HT-29 (cell line): ENCODE results near the gene PPP1R3G. TPM values are rescaled to one million over a fixed set of nuclear protein-coding genes. Genes with fewer than 3 reads are reported as not detected.

ENCODE experiments used
- DNase-seq: peaks from one replicate; pipeline ENCODE4 v3.0.0-alpha.2; 2015; ENCODE audit warnings: low spot score
- total RNA-seq: library from RNA; depleted of rRNA; stranded (reverse); fragments of >200 nt; shearing (Covaris generic); gene quantifications from 2 replicates; pipeline ENCODE4 v1.2.3, GENCODE V29; 2014

PPP1R3G gene
- total RNA-seq, 1 experiment from 2014 or later = 0.03 TPM

DNA sequence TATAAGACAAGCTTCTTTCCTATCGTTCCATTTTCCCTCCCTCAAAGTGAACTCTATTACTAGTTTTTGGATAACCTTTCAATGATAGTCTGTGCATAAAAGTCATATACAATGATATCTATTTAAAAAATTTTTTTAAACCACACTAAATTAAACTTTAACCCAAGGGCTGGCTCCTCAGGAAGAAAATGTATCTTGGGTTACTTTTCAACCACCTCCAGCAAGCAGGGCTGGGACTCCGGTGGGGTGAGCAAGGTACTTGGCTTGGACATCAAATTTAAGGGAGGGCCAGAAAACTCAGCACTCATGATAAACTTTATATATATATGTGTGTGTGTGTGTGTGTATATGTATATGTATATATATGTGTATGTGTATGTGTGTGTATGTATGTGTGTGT, 13.9 kb upstream of the PPP1R3G start:
- no peak for DNase-seq

DNA sequence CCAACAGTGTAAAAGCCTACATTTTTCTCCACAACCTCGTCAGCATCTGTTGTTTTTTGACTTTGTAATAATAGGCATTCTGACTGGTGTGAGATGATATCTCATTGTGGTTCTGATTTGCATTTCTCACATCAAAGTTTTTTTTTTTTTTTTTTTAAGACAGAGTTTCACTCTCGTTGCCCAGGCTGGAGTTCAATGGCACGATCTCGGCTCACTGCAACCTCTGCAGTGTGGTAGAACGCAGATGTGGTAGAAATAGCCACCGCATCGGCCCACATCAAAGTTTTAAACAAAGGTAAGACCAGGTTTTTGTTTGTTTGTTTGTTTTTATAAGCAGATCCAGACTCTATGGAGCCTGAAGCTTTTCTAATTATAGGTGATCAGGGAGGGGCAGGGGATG, 12.7 kb upstream of the PPP1R3G start:
- no peak for DNase-seq

DNA sequence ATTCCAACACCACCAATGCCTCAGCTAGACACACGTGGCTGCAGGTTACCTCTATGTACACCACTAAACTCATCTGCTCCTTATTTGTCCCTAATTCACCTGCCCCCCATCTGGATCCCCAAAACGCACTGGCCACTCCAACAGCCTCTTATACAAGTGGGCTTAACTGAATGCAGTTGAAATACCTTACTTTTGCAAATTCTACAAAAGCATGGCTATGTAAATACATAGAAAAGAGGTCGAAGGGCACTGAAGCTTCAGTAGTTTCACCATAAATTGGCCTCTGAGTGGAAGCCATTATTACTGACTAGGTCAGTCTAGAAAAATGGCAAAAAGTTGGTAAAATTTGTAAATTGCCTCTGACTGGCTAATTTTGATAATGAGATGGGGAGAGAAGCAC, 11.1 kb upstream of the PPP1R3G start:
- DNase-seq = no peak

DNA sequence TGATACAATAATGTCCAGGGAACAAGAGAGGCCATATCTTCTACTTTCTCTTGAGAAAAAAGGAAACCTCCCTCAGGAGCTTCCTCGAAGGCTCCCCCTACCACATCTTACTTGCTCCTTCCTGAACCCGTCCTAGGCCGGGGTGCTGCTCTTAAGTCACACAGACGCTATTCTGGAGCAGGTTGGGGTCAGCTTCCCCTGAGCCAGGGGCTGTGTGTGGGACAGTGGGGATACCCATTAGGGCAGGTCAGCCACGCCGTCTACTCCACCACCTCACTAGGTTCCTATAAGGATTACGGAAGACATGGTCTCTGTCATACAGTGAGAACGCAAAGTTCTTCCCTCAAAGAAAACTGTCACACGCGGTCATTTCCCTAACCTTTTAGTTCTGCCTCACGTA, 8.2 kb upstream of the PPP1R3G start:
- DNase-seq = no peak

DNA sequence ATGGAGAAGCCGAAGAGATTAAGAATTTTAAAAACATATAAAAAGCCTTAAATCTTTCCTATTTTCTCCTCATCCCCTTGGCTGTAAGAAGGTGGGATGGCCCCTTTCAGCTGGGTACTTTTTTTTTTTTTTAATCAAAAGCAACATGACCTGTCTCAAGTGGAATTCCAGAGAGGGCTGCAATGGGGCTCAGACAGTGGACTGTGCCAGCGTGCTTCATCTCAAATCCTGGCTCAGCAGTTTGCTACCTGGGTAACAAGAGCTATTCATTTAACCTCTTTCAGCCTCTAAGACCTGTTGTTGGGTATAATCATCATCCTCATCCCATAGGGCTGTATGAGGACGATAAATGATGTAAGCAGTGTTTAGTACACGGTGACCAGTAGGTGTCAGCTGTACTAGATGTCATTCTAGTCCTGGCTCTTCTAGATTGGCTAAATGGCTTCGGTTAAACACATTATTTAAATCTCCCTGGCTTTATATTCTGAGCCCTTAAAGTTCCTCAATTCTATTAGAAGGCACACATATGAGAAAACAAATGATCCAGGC, 6.9 kb upstream of the PPP1R3G start:
- DNase-seq = peak; percentile 44

DNA sequence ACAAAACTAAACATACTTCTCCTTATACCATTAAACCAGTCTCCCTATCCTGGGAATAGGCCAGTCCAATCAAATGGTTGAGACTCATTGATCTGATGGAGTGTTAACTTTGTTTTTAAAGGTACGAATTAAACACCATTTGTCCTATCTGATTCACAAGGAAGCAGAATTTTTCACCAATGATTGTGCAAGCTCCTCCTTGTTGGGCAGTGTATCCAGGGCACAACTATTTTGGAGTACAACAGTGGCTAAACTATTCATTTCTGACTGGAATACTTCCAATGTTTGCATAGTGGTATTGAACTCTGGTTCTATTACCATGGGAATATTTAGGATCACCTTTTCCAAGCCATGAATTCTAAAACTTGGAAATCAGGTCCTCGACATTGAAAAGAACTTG, 5.4 kb upstream of the PPP1R3G start:
- DNase-seq = no peak

DNA sequence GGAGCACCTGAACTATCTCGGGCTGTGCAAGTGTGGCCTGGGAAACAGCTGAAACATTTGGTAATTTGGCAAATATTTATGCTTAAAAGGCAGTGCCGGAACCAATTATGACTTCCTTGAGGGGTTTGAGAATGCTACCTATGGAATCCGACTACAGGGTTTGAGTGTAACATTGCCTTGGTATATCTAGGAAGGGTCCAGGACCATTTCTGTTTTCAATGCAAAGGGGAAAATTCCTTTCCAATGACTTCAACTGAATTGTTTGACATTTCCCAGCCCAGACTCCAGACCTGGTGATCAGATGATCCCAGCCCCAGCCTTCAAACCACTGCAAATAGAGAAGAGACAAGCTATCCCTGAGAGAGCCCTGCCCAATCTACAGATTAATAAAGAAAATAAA, 4.6 kb upstream of the PPP1R3G start:
- no peak for DNase-seq

DNA sequence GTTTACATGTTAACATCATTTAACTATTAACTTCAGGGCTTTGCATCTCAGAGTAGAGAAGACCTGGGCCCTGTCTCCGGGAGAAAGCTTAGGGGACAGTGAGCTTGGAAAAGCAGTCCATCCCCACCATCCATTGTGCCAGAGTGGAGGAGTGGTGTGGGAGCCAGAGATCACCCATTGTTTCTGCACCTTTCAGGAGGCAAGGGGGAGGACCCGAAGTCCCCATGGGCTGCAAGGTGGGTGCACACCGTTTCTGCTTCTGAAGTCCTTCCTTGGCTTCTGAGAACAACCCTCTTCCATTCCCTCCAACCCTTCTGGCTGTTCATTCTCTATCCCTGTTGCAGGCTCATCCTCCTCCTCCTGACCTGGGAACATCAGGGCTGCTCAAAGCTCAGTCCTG, 4.0 kb upstream of the PPP1R3G start:
- no peak for DNase-seq

DNA sequence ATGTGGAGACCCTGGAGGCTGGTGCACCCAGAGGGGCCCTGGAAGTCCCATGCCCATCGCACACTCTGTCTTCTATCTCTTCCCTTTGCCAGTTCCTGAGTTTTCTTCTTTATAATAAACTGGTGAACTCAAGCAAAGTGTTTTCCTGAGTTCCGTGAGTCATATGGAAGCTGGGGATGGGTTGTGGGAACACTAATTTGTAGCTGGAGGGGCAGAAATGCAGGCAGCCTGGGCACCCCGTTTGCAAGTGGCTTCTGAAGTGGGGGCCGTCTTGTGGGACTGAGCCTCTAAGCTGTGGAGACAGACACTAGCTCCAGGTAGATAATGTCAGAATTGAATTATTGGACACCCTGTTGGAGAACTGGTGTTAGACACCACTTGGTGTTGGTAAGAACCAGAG, 3.2 kb upstream of the PPP1R3G start:
- no peak for DNase-seq

DNA sequence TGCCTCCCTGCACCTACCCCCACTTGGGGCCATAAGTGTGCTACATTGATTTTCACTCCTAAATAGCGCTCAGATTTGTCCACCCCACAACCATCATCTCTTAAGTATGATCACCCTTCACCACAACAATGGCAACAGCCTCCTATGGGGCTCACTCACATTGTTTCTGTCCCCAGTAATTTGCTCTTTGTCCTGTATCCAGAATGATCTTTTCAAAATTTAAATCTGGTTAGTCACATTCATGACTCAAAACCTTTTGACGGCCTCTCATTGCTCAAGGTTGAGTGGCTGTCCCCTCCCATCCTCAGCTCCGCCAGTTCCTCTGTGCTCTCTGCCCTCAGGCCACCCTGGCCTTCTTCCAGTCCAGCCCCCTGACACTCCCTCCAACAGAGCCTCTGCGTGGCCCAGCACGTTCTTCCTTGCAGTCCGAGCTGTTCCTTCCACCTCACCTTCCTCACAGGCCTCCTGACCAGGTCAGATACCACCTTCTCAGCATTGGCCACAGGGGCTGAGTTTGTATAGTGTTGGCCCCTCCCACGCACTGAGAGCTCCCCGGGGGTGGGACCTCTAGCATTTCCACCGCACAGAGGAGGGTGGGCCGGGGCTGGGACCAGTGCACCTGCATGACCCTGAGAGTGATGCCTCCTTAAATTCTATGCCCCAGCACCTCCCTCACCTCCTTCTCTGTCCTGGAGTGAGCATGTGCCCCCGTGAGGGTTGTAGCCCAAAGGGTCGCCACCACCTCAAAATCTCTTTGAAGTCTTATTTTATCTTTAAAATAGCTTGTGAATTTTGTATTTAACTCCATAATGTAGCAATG, 2.4 kb upstream of the PPP1R3G start:
- no peak for DNase-seq

DNA sequence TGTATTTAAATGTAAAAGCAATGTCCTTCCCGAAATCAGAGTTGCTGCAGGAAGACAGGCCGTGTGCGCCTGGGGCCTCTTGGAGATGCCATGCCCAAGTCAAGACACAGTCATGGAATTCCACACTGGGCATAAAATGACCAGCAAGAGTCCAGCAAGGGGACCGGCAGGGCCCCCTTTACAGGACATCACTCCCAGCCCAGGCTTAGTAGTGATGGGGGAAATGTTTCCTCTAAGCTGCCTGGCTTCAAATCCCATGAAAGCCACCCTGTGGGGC, 1.9 kb upstream of the PPP1R3G start:
- no peak for DNase-seq

DNA sequence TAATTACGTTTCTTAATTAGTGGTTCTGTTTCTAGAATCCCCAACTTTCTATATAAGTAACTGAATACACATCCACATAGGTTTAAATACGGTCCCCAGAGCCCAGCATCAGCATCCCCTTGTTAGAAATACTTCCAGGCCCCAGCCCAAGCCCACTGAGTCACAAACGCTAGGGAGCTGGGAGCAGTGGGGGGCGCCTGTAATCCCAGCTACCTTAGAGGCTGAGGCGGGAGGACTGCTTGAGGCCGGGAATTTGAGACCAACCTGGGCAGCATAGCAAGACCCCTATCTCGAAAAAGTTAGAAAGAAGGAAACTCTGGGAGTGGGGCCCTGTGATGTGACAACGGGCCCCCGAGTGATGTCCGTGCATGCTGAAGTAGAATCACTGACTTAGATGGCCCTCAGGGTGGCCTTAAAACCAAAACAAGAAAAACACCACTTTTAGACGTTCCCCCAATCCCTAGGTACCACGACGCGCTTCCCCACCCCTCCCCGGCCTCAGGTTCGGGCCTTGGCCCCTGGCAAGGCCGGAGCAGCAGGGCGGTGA, 1.3 kb upstream of the PPP1R3G start:
- no peak for DNase-seq

DNA sequence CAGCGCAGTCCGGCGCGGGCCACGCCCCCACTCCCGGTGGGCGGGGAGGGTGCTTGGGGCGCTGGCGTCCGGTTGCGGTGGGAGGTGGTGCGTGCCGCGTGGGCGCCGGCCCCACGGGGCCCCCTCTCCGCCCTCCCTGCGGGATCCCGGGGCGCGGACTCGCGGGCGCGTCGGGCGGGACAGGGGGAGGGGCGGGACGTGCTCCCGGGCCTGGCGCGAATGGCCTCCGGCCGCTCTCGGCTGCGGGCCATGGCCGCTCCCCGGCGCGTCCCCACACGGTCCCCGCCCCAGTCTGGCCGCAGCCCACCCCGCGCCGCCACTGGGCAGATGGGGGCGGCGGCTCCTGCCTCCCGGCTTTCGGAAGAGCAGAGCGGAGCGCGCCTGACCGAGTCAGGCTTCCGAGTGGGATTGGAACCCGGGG, 771 bp upstream of the PPP1R3G start:
- no peak for DNase-seq

DNA sequence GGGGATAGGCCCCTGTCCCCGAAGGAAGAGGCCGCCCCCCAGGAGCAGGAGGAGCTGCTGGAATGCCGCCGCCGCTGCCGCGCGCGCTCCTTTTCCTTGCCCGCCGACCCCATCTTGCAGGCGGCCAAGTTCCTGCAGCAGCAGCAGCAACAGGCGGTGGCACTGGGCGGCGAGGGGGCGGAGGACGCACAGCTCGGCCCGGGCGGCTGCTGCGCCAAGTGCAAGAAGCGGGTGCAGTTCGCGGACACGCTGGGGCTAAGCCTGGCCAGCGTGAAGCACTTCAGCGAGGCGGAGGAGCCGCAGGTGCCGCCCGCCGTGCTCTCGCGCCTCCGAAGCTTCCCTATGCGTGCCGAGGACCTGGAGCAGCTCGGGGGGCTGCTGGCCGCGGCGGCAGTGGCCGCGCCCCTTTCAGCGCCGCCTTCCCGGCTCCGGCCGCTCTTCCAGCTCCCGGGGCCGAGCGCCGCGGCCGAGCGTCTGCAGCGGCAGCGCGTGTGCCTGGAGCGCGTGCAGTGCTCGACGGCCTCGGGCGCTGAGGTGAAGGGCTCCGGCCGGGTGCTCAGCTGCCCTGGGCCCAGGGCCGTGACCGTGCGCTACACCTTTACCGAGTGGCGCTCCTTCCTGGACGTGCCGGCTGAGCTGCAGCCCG, 630 bp downstream of the PPP1R3G start:
- no peak for DNase-seq

DNA sequence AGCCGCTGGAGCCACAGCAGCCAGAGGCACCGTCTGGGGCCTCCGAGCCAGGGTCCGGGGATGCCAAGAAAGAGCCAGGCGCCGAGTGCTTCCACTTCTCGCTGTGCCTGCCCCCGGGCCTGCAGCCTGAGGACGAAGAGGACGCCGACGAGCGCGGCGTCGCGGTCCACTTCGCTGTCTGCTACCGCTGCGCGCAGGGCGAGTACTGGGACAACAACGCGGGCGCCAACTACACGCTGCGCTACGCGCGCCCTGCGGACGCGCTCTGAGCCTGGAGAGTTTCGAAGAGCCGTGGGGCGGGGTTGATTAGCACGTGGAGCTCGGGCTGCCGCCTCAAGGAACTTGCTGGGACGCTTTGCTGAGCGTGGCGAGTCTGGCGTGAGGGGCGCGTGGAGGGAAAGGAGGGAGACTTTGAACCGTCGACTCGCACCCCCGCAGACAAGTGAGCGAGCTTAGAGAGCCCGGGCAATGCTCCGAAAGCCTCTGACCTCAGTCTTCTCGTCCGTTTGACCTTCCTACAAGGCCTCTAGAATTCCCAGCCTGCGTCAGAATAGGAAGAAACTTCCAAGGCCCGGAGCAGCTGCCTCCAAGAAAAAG, 1.3 kb downstream of the PPP1R3G start:
- no peak for DNase-seq

DNA sequence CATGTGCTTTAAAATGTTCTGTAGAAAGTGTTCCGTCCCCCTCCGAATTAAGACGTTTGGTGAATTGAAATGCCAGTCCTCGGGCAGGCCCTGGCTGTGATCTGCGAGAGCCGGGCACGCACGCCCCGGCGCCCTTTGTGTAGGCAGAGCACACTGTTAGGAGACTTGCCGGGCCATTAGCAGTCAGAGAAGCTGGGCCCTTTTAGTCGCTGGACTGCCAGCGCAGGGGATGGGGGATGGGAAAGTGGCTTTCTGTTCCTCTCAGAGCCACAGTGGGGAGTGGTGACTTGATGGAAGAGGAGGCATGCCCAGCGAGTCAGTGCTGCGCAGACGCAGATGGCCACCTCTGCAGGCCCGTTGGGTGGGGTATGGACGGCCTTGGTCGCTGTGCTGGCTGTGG, 2.2 kb downstream of the PPP1R3G start:
- DNase-seq = no peak

DNA sequence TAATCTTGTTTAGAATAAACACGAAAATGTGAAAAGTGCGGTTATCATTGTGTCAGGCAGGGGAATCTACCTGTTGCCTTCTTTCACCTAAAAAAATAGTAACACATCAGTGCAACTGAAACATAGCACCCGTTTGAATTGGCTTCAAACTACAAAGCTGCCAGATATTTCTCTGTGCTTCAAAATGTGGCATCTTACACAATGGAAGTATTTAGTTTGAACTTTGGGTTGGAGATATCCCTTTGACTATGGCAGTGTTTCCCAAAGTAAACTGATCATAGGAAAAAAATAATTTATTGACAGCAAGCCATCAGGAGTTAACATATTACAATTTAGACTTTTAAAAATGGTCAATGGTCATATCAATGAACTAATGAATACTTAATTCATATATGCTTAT, 3.6 kb downstream of the PPP1R3G start:
- no peak for DNase-seq

DNA sequence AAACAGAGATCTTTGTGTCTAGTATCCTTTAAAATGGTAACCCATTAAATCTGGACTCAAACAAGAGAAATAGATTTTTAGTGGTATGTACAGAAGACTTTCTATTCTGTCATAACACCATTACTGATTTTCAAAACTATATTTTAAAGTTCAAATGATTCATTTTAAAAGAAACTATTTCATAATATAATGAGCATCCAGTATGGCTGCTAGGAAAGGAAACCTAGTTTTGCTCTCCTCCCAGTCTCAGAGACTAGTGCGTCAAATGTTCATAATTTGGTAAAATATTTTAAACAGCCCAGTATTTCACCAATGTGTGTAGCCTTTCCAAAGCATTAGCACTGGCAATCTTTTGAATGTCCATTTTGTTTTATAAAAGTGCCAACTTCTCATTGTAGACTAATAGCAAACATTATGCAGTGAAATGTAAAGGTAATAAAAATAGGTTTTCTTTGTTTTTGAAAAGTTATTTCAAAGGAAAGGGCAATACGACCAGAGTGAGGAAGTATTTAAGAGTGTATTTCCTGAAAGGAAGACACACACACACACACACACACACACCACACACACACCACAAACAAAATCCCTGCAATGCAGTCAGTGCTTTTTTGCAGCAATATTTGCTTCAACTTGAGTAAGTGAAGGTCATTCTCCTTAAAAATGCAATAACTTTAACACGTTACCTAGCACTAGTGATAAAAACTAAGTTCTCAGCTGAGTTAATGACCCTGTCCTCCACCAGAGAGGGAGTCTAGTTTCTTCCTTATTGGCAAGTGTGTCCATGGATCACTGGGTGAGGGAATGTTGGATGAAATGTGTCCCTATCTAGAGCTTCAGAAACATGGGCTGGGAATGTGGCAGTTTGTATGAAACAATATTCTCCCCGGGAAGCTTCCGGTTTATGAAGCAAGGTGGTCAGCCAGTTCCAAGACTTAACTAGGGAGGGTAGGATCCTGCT, 4.6 kb downstream of the PPP1R3G start:
- no peak for DNase-seq

DNA sequence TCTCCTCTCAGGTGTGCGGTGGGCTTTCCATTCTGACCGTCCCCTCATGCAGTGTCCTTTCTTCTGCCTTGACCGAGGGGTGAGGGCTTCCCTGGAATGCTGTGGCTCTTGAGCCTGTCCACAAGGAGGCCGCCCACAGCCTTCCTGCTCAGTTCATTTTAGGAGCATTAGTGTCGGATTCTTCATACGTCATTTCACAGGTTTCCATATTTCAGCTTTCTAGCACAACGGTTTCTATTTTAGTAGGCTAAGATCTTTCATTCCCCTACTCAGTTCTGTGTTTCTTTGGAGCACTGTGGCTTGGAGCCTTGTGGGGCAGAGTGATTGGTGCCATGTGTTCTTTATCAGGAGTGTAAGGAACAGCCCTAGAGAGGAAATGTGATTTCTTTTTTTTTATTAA, 5.5 kb downstream of the PPP1R3G start:
- DNase-seq = no peak

DNA sequence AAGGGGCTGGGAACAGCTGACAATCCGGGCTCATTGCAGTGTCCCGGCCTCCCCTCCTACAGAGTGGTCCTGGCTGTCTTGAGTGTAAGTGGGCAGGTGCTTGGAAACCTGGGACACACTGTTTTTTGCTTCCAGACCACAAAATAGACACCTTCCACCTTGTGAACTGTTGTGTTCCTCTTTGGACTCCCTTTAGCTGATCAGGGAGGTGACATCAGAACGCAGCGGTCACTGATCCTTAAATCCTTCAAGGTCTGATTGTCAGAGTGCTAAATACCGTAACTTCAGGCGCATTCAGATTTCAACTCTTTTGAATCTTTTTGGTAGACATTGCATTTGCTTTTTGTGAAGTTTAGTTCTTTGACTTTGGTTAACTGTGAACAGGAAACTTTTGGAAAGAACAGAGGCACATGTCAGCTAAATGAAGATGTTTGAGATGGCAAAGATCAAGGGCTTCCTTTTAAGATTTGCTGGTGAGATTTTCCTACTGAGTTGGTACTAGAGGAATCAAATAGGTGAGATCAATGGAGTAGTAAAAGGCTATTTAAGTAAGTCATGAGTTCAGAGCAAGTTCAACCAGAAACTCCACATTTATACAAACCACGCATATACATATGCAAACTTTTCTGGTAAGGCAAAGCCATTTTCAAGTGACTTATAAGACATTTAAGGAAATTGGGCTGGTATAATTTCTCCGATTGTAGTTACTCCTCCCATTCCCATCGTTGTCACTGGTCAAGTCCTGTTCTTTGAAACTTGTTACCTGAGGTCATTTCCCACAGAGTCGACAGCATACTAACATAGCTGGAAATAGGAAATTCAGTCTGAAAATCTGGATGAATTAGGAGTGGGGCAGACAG, 6.3 kb downstream of the PPP1R3G start:
- no peak for DNase-seq
